Stimulated activated CD4-positive, alpha-beta T cell treated with anti-CD3 and anti-CD28 coated beads, Interleukin-1b, Interleukin-23, amount 100 ng/mL, for 1 hour (primary cell): ENCODE measurements around the gene PLIN4.
"Not testable (repeated sequence)": the region's sequence is repeated elsewhere in the genome, so short reads cannot be mapped to it uniquely, and the experiment has no call there.

Source experiments
- DNase-seq, 2 donors: peaks; one replicate each; pipeline ENCODE4 v3.0.0-alpha.2; 2020; ENCODE audit warnings: low read depth in 2 of 2

PLIN4 gene

GRCh38 chr19:4518345-4519171 is at the start of gene PLIN4:
Gene PLIN4, minus strand, starts transcription at chr19:4518486. Its CDS starts 214 bp downstream, at chr19:4518272.
- DNase-seq = no peak

GRCh38 chr19:4567584-4568071 is 49.3 kb upstream of the PLIN4 start:
- DNase-seq = peak; percentile 26 to 48

GRCh38 chr19:4566402-4567051 is 48.2 kb upstream of the PLIN4 start:
- no peak for DNase-seq

- not testable (repeated sequence) for DNase-seq
These were observed 45.3 kb upstream of the PLIN4 start for GRCh38 chr19:4563562-4563961.

GRCh38 chr19:4562085-4562484 is 43.8 kb upstream of the PLIN4 start:
- DNase-seq = not testable (repeated sequence)

- no peak for DNase-seq
These were observed 41.3 kb upstream of the PLIN4 start, which contains the start of gene SEMA6B for GRCh38 chr19:4559569-4559968. Gene SEMA6B, minus strand, starts transcription at chr19:4559684. Its CDS starts 1,227 bp downstream, at chr19:4558457.

GRCh38 chr19:4557971-4558941 is 40.0 kb upstream of the PLIN4 start:
- peak in 1 of 2 donors; percentile 19 for DNase-seq

GRCh38 chr19:4557144-4557970 is 39.1 kb upstream of the PLIN4 start:
- DNase-seq = no peak

- no peak for DNase-seq
These were observed 38.4 kb upstream of the PLIN4 start for GRCh38 chr19:4556597-4557127.

GRCh38 chr19:4555657-4556561 is 37.6 kb upstream of the PLIN4 start:
- DNase-seq = no peak

GRCh38 chr19:4554717-4555116 is 36.4 kb upstream of the PLIN4 start:
- DNase-seq = no peak

GRCh38 chr19:4553775-4554174 is 35.5 kb upstream of the PLIN4 start:
- no peak for DNase-seq

GRCh38 chr19:4553092-4553695 is 34.9 kb upstream of the PLIN4 start:
- no peak for DNase-seq

- no peak for DNase-seq
These were observed 34.2 kb upstream of the PLIN4 start for GRCh38 chr19:4552525-4552819.

GRCh38 chr19:4550479-4551050 is 32.3 kb upstream of the PLIN4 start:
- no peak for DNase-seq

GRCh38 chr19:4550018-4550417 is 31.7 kb upstream of the PLIN4 start:
- no peak for DNase-seq

- no peak for DNase-seq
These were observed 29.9 kb upstream of the PLIN4 start for GRCh38 chr19:4548238-4548584.

GRCh38 chr19:4547303-4548237 is 29.3 kb upstream of the PLIN4 start:
- no peak for DNase-seq
